Endothelial cell of umbilical vein (primary cell): ENCODE results near the gene BMP2K. TPM values are rescaled to one million over a fixed set of nuclear protein-coding genes. Genes with fewer than 3 reads are reported as not detected.

Source experiments
- BruUV-seq: library from RNA; stranded (reverse); fragments of 400-500 nt; replicated peaks from 2 replicates; lab custom pipeline; 2021; lab: Mats Ljungman, UMichigan
- CTCF ChIA-PET: fragments of 300-600, 350-600 bp; sonication (Branson Sonifier 250); formaldehyde crosslinking; loops from one replicate; lab custom pipeline; 2021; ENCODE audit warnings: antibody characterized with exemption, inconsistent platforms; lab: Charles Lee
- POLR2A ChIA-PET: fragments of 300-600, 350-600 bp; sonication (Branson Sonifier 250); formaldehyde crosslinking; loops from one replicate; lab custom pipeline; 2021; ENCODE audit warnings: antibody characterized with exemption, inconsistent platforms; lab: Charles Lee
- DNase-seq: peaks from one replicate; pipeline ENCODE4 v3.0.0-alpha.2; 2011; ENCODE audit warnings: low read depth, low spot score
- FAIRE-seq: peaks from 2 replicates; lab custom pipeline; 2011; peaks lifted over from hg19 to GRCh38; lab: Jason Lieb, UNC
- H2AFZ ChIP-seq: 2 replicates; pipeline ENCODE4 v1.6.0; 2012; ENCODE audit warnings: low read depth, low read length, control low read depth, inconsistent platforms
- H3K27ac ChIP-seq: 2 replicates; pipeline ENCODE4 v1.5.1; 2011; ENCODE audit warnings: low read depth, mild to moderate bottlenecking, control low read depth, low read length, moderate library complexity; ENCODE audit not compliant: insufficient read depth
- H3K27me3 ChIP-seq, 2 experiments: 2 replicates each; pipeline versions ENCODE4 v1.6.0 to v1.6.1; 2011; ENCODE audit warnings: low read length in 2 of 2, mixed read lengths in 1 of 2; ENCODE audit not compliant: control insufficient read depth in 2 of 2, insufficient read depth in 2 of 2
- H3K36me3 ChIP-seq, 2 experiments: 2 replicates in 1 of 2; 3 replicates in 1 of 2; pipeline ENCODE4 v1.5.1; 2011; ENCODE audit warnings: low read length in 2 of 2, mild to moderate bottlenecking in 1 of 2, moderate library complexity in 1 of 2; ENCODE audit not compliant: control insufficient read depth in 2 of 2, insufficient read depth in 2 of 2; ENCODE audit errors: extremely low read depth in 1 of 2
- H3K4me1 ChIP-seq: 3 replicates; pipeline ENCODE4 v1.5.1; 2011; ENCODE audit warnings: mild to moderate bottlenecking, low read length; ENCODE audit not compliant: control insufficient read depth, insufficient read depth; ENCODE audit errors: extremely low read depth
- H3K4me2 ChIP-seq: 2 replicates; pipeline ENCODE4 v1.6.1; 2011; ENCODE audit warnings: low read length, control low read depth, mixed read lengths; ENCODE audit not compliant: insufficient read depth
- H3K4me3 ChIP-seq, 3 experiments: fragments of 200-600 bp in 1 of 3; sonication (generic), shearing (Covaris generic) in 1 of 3; replicated peaks in 1 of 3; 2 replicates each; pipeline ENCODE4 v1.5.1; 2011 to 2016; ENCODE audit warnings: control low read depth in 3 of 3, low read length in 3 of 3, mild to moderate bottlenecking in 2 of 3, inconsistent platforms in 1 of 3, low read depth in 1 of 3, moderate library complexity in 1 of 3; ENCODE audit not compliant: insufficient read depth in 1 of 3
- H3K79me2 ChIP-seq: 2 replicates; pipeline ENCODE4 v1.6.0; 2012; ENCODE audit warnings: low read length, inconsistent platforms; ENCODE audit not compliant: control insufficient read depth, insufficient read depth
- H3K9ac ChIP-seq: replicated peaks from 2 replicates; pipeline ENCODE3; 2011; ENCODE audit warnings: low read length, control low read depth; ENCODE audit not compliant: insufficient read depth; ENCODE audit errors: extremely low read depth
- H3K9me1 ChIP-seq: replicated peaks from 3 replicates; pipeline ENCODE4 v1.6.0; 2011; ENCODE audit warnings: mild to moderate bottlenecking, low read length; ENCODE audit not compliant: control insufficient read depth, insufficient read depth; ENCODE audit errors: extremely low read depth
- H3K9me3 ChIP-seq: replicated peaks from 2 replicates; pipeline ENCODE4 v1.5.1; 2012; ENCODE audit warnings: low read length, inconsistent platforms; ENCODE audit not compliant: control insufficient read depth, insufficient read depth
- H4K20me1 ChIP-seq: replicated peaks from 2 replicates; pipeline ENCODE3; 2011; ENCODE audit warnings: mild to moderate bottlenecking, low read length; ENCODE audit not compliant: control insufficient read depth, insufficient read depth; ENCODE audit errors: extremely low read depth
- CTCF ChIP-seq, 2 donors: IDR thresholded peaks; 1 replicate in 1 of 2; 2 replicates in 1 of 2; pipeline ENCODE4 v1.5.1; 2011; ENCODE audit warnings: low read length in 2 of 2, mild to moderate bottlenecking in 2 of 2, moderate library complexity in 2 of 2, control low read depth in 1 of 2, inconsistent platforms in 1 of 2, low read depth in 1 of 2; ENCODE audit not compliant: insufficient read depth in 1 of 2; ENCODE audit errors: extremely low read depth in 1 of 2
- EZH2 ChIP-seq: IDR thresholded peaks from 2 replicates; pipeline ENCODE4 v1.6.1; 2012; ENCODE audit warnings: borderline replicate concordance, low read depth, mild to moderate bottlenecking, moderate library complexity, low read length, inconsistent platforms; ENCODE audit not compliant: severe bottlenecking
- FOS ChIP-seq: IDR thresholded peaks from 2 replicates; pipeline ENCODE4 v1.6.1; 2011; ENCODE audit warnings: mild to moderate bottlenecking, low read length, moderate library complexity, borderline replicate concordance; ENCODE audit not compliant: insufficient read depth
- GATA2 ChIP-seq: IDR thresholded peaks from 2 replicates; pipeline ENCODE4 v1.7.0; 2011; ENCODE audit warnings: low read depth, mild to moderate bottlenecking, moderate library complexity, mixed read lengths, low read length; ENCODE audit not compliant: insufficient read length, insufficient read depth
- JUN ChIP-seq: IDR thresholded peaks from 2 replicates; pipeline ENCODE4 v1.6.1; 2011; ENCODE audit warnings: borderline replicate concordance, low read depth; ENCODE audit not compliant: insufficient read length, insufficient read depth
- MAX ChIP-seq: IDR thresholded peaks from 2 replicates; pipeline ENCODE4 v1.6.1; 2011; ENCODE audit not compliant: insufficient read depth, insufficient read length
- MYC ChIP-seq: IDR thresholded peaks from one replicate; pipeline ENCODE4 v1.6.1; 2011; ENCODE audit warnings: mild to moderate bottlenecking, low read depth, low read length
- POLR2A ChIP-seq: IDR thresholded peaks from 2 replicates; pipeline ENCODE4 v1.6.1; 2012; ENCODE audit warnings: low read depth, mild to moderate bottlenecking, control low read depth, low read length
- POLR2AphosphoS5 ChIP-seq: IDR thresholded peaks from 2 replicates; pipeline ENCODE4 v1.6.1; 2012; ENCODE audit warnings: low read depth, mild to moderate bottlenecking, control low read depth, low read length, moderate library complexity; ENCODE audit not compliant: insufficient read depth
- dilution Hi-C: fragments of 300-500 bp; cut with MboI; formaldehyde crosslinking; loops from one replicate; pipeline ENCODE4 v1.15.0; 2019; ENCODE audit warnings: low sequenced_read_pairs; ENCODE audit not compliant: extremely low pct_ligation_motif_present
- intact Hi-C: fragments of 100-400 bp; cut with micrococcal nuclease; formaldehyde crosslinking; loops from one replicate; pipeline ENCODE4 v1.10.0; 2022
- polyA plus RNA-seq, 4 experiments: library from polyadenylated mRNA; depleted of rRNA in 3 of 4; stranded (reverse) in 3 of 4; unstranded in 1 of 4; fragments of >200 nt; gene quantifications; 2 replicates each; pipeline versions ENCODE4 v1.2.1 to v1.2.3, GENCODE V29; 2011 to 2012; ENCODE audit warnings: missing spikeins in 1 of 4
- total RNA-seq: library from RNA; stranded (reverse); gene quantifications from 2 replicates; pipeline ENCODE4 v1.2.3, GENCODE V29; 2021

BMP2K gene
- total and polyA plus RNA-seq, 2 donors (not counting 3 experiments of a cell fraction or from before 2014, with no cell fraction given) = 16.1 to 37.9 TPM

- CTCF ChIA-PET = interaction anchor here (2.1 kb wide), 1 partner anchor 11 kb away, joined by 6 read pairs; the partner anchor contains the start of gene BMP2K
- Histone ChIP-seq H3K27ac (no peak overlapping the region), H3K9me1 (no peaks in the 10 kb centered on the region), H3K4me2 (no peak overlapping the region), H3K4me3 (no peak overlapping the region), H3K4me1 (peaks cover 3% of the 10 kb centered on the region), H3K9me3 (no peaks in the 10 kb centered on the region), H3K9ac (no peak overlapping the region), H4K20me1 (peaks cover 5% of the 10 kb centered on the region), H3K79me2 (peaks cover 91% of the 10 kb centered on the region), H3K27me3 (no peaks in the 10 kb centered on the region), H3K36me3 (no peaks in the 10 kb centered on the region), H2AFZ (no peak overlapping the region)
- no TSS peak for BruUV-seq
- DNase-seq = no peak
- POLR2A ChIA-PET = no interaction called here
- TF ChIP-seq FOS (no peak), MYC (no peak), POLR2A (no peak), GATA2 (no peak), EZH2 (no peak), MAX (no peak), CTCF (IDR thresholded peaks at IDR 0.05; ENCODE audit: extremely low read depth in 1 of 2, insufficient read depth in 1 of 2, low read depth in 1 of 2, low read length in 2 of 2) (no peak), POLR2AphosphoS5 (no peak), JUN (no peak)
- FAIRE-seq = no peak
- intact Hi-C loops (no loop called here), dilution Hi-C loops (no loop called here)
Observed at GRCh38 chr4:78787392-78788006, 11.3 kb downstream of the BMP2K start.
